SK-N-SH treated with all-trans-retinoic acid at 6 μM for 48 hours (cell line): Measurements from ENCODE around the gene ANKDD1A.

Experiments
- ATAC-seq: fragments of 200-7000 bp; cut with Tn5 transposase; 3 replicates; pipeline ENCODE4 v1.9.1; 2020; ENCODE audit warnings: mild to moderate bottlenecking, moderate library complexity
- ARNTL ChIP-seq: fragments of 450-650 bp; formaldehyde crosslinking; IDR thresholded peaks from 2 replicates; pipeline ENCODE4 v1.5.0; 2020; ENCODE audit warnings: low read depth, mild to moderate bottlenecking, moderate library complexity, borderline replicate concordance
- BACH2 ChIP-seq: fragments of 250-450 bp; sonication (Bioruptor Pico); IDR thresholded peaks from 2 replicates; pipeline ENCODE4 v1.9.0; 2021; ENCODE audit warnings: mild to moderate bottlenecking, borderline replicate concordance
- CSDC2 ChIP-seq: fragments of 250-450 bp; sonication (Bioruptor Pico); IDR thresholded peaks from 2 replicates; pipeline ENCODE4 v1.5.0; 2020; ENCODE audit warnings: mild to moderate bottlenecking, moderate library complexity
- GLIS3 ChIP-seq: fragments of 250-450 bp; sonication (Bioruptor Pico); IDR thresholded peaks from 2 replicates; pipeline ENCODE4 v1.5.0; 2020; ENCODE audit warnings: mild to moderate bottlenecking, moderate library complexity
- ISL1 ChIP-seq: fragments of 250-450 bp; sonication (Bioruptor Pico); IDR thresholded peaks from 2 replicates; pipeline ENCODE4 v2.1.2; 2022; ENCODE audit warnings: mild to moderate bottlenecking, moderate library complexity
- PPARA ChIP-seq: fragments of 250-450 bp; sonication (Bioruptor Pico); IDR thresholded peaks from 2 replicates; pipeline ENCODE4 v1.5.0; 2020; ENCODE audit warnings: mild to moderate bottlenecking, borderline replicate concordance
- SNAI2 ChIP-seq: fragments of 250-450 bp; sonication (Bioruptor Pico); IDR thresholded peaks from 2 replicates; pipeline ENCODE4 v1.5.0; 2020; ENCODE audit warnings: mild to moderate bottlenecking, moderate library complexity
- ZC3H10 ChIP-seq: fragments of 250-450 bp; sonication (Bioruptor Pico); IDR thresholded peaks from 2 replicates; pipeline ENCODE4 v1.5.1; 2021; ENCODE audit warnings: mild to moderate bottlenecking, moderate library complexity
- ZFP30 ChIP-seq: fragments of 450-650 bp; formaldehyde crosslinking; IDR thresholded peaks from 2 replicates; pipeline ENCODE4 v1.5.0; 2022; ENCODE audit warnings: mild to moderate bottlenecking, moderate library complexity
- ZNF565 ChIP-seq: fragments of 450-650 bp; formaldehyde crosslinking; conservative IDR thresholded peaks from 2 replicates; pipeline ENCODE4 v1.5.0; 2020; ENCODE audit warnings: low read depth, mild to moderate bottlenecking, moderate library complexity
- ZNF8 ChIP-seq: fragments of 450-650 bp; formaldehyde crosslinking; IDR thresholded peaks from 2 replicates; pipeline ENCODE4 v1.5.0; 2020; ENCODE audit warnings: mild to moderate bottlenecking, moderate library complexity
- TF ChIP-seq, protein P1 (sequence below): fragments of 250-450 bp; sonication (Bioruptor Pico); IDR thresholded peaks from 2 replicates; pipeline ENCODE4 v1.8.0; 2020; ENCODE audit warnings: mild to moderate bottlenecking, moderate library complexity, borderline replicate concordance
- TF ChIP-seq, protein P2 (sequence below): fragments of 250-450 bp; sonication (Bioruptor Pico); IDR thresholded peaks from 2 replicates; pipeline ENCODE4 v1.8.0; 2021; ENCODE audit warnings: low read depth, mild to moderate bottlenecking, moderate library complexity, borderline replicate concordance
- TF ChIP-seq, protein P3 (sequence below): fragments of 250-450 bp; sonication (Bioruptor Pico); IDR thresholded peaks from 2 replicates; pipeline ENCODE4 v1.5.0; 2020; ENCODE audit warnings: mild to moderate bottlenecking, moderate library complexity
- TF ChIP-seq, protein P4 (sequence below): fragments of 250-450 bp; sonication (Bioruptor Pico); IDR thresholded peaks from 2 replicates; pipeline ENCODE4 v1.5.1; 2021; ENCODE audit warnings: mild to moderate bottlenecking, moderate library complexity
- TF ChIP-seq, protein P5 (sequence below): fragments of 250-450 bp; sonication (Bioruptor Pico); IDR thresholded peaks from 2 replicates; pipeline ENCODE4 v1.5.1; 2020; ENCODE audit warnings: low read depth, mild to moderate bottlenecking, moderate library complexity

The ANKDD1A gene

DNA sequence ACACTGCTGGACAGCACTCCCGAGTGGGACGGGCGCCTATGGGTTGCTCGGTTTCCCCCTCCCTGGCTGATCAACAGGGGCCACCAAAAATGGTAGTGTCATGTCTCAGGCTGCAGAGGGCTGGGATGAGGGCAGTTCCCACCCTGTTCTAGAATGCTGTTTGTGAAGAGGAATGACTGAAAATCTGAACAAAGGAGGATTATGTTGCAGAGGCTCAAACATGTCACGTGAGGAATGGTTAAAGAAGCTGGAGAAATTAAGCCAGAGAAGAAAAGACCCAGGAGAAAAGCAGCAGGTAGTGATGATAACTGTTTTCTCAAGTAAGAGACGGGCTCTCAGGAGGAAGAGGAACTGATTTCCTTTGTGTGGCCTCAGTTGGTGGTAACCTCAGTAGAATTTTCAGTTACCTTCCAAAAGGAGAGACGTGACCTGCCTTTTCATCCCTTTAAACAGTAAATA lies 67.6 kb downstream of the ANKDD1A start:
- ATAC-seq = no peak
- TF ChIP-seq, protein P1, sequence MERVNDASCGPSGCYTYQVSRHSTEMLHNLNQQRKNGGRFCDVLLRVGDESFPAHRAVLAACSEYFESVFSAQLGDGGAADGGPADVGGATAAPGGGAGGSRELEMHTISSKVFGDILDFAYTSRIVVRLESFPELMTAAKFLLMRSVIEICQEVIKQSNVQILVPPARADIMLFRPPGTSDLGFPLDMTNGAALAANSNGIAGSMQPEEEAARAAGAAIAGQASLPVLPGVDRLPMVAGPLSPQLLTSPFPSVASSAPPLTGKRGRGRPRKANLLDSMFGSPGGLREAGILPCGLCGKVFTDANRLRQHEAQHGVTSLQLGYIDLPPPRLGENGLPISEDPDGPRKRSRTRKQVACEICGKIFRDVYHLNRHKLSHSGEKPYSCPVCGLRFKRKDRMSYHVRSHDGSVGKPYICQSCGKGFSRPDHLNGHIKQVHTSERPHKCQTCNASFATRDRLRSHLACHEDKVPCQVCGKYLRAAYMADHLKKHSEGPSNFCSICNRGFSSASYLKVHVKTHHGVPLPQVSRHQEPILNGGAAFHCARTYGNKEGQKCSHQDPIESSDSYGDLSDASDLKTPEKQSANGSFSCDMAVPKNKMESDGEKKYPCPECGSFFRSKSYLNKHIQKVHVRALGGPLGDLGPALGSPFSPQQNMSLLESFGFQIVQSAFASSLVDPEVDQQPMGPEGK (CRISPR knock-in tag) = no peak
- TF ChIP-seq ISL1 (CRISPR knock-in tag) (no peak), GLIS3 (no peak), PPARA (no peak), CSDC2 (CRISPR knock-in tag) (no peak), BACH2 (no peak), SNAI2 (CRISPR knock-in tag) (no peak)
- TF ChIP-seq, protein P2, sequence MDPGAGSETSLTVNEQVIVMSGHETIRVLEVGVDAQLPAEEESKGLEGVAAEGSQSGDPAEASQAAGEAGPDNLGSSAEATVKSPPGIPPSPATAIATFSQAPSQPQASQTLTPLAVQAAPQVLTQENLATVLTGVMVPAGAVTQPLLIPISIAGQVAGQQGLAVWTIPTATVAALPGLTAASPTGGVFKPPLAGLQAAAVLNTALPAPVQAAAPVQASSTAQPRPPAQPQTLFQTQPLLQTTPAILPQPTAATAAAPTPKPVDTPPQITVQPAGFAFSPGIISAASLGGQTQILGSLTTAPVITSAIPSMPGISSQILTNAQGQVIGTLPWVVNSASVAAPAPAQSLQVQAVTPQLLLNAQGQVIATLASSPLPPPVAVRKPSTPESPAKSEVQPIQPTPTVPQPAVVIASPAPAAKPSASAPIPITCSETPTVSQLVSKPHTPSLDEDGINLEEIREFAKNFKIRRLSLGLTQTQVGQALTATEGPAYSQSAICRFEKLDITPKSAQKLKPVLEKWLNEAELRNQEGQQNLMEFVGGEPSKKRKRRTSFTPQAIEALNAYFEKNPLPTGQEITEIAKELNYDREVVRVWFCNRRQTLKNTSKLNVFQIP = no peak
- TF ChIP-seq, protein P3, sequence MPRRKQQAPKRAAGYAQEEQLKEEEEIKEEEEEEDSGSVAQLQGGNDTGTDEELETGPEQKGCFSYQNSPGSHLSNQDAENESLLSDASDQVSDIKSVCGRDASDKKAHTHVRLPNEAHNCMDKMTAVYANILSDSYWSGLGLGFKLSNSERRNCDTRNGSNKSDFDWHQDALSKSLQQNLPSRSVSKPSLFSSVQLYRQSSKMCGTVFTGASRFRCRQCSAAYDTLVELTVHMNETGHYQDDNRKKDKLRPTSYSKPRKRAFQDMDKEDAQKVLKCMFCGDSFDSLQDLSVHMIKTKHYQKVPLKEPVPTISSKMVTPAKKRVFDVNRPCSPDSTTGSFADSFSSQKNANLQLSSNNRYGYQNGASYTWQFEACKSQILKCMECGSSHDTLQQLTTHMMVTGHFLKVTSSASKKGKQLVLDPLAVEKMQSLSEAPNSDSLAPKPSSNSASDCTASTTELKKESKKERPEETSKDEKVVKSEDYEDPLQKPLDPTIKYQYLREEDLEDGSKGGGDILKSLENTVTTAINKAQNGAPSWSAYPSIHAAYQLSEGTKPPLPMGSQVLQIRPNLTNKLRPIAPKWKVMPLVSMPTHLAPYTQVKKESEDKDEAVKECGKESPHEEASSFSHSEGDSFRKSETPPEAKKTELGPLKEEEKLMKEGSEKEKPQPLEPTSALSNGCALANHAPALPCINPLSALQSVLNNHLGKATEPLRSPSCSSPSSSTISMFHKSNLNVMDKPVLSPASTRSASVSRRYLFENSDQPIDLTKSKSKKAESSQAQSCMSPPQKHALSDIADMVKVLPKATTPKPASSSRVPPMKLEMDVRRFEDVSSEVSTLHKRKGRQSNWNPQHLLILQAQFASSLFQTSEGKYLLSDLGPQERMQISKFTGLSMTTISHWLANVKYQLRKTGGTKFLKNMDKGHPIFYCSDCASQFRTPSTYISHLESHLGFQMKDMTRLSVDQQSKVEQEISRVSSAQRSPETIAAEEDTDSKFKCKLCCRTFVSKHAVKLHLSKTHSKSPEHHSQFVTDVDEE (CRISPR knock-in tag) = no peak

DNA sequence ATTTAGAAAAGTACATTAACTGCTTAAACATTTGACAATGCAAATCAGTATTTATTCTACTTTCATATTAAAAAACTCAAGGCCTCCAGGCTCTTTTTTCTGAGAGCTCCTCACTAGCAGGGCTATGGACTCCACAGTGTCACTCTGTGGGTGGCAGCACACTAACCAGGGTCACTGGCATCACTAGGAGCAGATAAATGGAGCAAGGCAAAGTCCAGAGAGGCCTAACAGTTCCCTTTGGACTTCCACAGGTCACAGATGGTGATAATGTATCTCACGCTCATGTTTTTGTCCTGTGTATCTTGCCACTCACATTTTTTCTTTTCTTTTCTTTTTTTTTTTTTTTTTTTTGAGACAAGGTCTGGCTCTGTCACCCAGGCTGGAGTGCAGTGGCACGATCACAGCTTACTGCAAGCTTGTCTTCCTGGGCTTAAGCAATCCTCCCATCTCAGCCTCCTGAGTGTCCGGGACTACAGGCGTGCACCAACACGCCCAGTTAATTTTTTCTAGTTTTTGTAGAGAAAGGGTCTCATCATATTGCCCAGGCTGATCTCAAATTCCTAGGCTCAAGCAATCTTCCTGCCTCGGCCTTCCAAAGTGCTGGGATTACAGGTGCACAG lies 70.2 kb downstream of the ANKDD1A start:
- TF ChIP-seq BACH2 (no peak), ZFP30 (CRISPR knock-in tag) (no peak), ZNF565 (CRISPR knock-in tag) (no peak), ARNTL (CRISPR knock-in tag) (no peak), GLIS3 (no peak), ZNF8 (CRISPR knock-in tag) (no peak), PPARA (no peak), ISL1 (CRISPR knock-in tag) (no peak), CSDC2 (CRISPR knock-in tag) (no peak), ZC3H10 (CRISPR knock-in tag) (no peak)
- TF ChIP-seq, protein P4, sequence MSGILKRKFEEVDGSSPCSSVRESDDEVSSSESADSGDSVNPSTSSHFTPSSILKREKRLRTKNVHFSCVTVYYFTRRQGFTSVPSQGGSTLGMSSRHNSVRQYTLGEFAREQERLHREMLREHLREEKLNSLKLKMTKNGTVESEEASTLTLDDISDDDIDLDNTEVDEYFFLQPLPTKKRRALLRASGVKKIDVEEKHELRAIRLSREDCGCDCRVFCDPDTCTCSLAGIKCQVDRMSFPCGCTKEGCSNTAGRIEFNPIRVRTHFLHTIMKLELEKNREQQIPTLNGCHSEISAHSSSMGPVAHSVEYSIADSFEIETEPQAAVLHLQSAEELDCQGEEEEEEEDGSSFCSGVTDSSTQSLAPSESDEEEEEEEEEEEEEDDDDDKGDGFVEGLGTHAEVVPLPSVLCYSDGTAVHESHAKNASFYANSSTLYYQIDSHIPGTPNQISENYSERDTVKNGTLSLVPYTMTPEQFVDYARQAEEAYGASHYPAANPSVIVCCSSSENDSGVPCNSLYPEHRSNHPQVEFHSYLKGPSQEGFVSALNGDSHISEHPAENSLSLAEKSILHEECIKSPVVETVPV (CRISPR knock-in tag) = no peak
- TF ChIP-seq, protein P2 = no peak
- TF ChIP-seq, protein P1 (CRISPR knock-in tag) = no peak
- TF ChIP-seq, protein P5, sequence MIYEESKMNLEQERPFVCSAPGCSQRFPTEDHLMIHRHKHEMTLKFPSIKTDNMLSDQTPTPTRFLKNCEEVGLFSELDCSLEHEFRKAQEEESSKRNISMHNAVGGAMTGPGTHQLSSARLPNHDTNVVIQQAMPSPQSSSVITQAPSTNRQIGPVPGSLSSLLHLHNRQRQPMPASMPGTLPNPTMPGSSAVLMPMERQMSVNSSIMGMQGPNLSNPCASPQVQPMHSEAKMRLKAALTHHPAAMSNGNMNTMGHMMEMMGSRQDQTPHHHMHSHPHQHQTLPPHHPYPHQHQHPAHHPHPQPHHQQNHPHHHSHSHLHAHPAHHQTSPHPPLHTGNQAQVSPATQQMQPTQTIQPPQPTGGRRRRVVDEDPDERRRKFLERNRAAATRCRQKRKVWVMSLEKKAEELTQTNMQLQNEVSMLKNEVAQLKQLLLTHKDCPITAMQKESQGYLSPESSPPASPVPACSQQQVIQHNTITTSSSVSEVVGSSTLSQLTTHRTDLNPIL (CRISPR knock-in tag) = no peak

More for the DNA sequence above, 70.2 kb downstream of the ANKDD1A start:
- ATAC-seq = no peak
